Skeletal muscle tissue (tissue), 4 donors: ENCODE results near the gene PLEKHD1. TPM values are rescaled to one million over a fixed set of nuclear protein-coding genes. Genes with fewer than 3 reads are reported as not detected.

Source experiments
- H3K27ac ChIP-seq: one replicate; pipeline ENCODE4 v1.7.0; 2013; ENCODE audit warnings: mild to moderate bottlenecking, low read depth, low read length, inconsistent platforms
- H3K27me3 ChIP-seq, 3 donors: one replicate each; pipeline ENCODE4 v1.7.0; 2013; ENCODE audit warnings: low read length in 3 of 3; ENCODE audit not compliant: control insufficient read depth in 3 of 3, insufficient read depth in 3 of 3
- H3K36me3 ChIP-seq, 3 donors: one replicate each; pipeline ENCODE4 v1.7.0; 2013; ENCODE audit warnings: low read length in 3 of 3; ENCODE audit not compliant: control insufficient read depth in 3 of 3, insufficient read depth in 3 of 3
- H3K4me1 ChIP-seq, 3 donors: one replicate each; pipeline ENCODE4 v1.7.0; 2013; ENCODE audit warnings: low read length in 3 of 3, mild to moderate bottlenecking in 3 of 3; ENCODE audit not compliant: control insufficient read depth in 3 of 3, insufficient read depth in 3 of 3
- H3K4me3 ChIP-seq, 3 donors: one replicate each; pipeline ENCODE4 v1.7.0; 2013; ENCODE audit warnings: low read length in 3 of 3
- H3K9ac ChIP-seq, 3 donors: one replicate each; pipeline ENCODE4 v1.7.0; 2013; ENCODE audit warnings: low read length in 3 of 3, mild to moderate bottlenecking in 3 of 3, moderate library complexity in 2 of 3, low read depth in 1 of 3
- H3K9me3 ChIP-seq, 3 donors: one replicate each; pipeline ENCODE4 v1.7.0; 2013; ENCODE audit warnings: low read length in 3 of 3; ENCODE audit not compliant: control insufficient read depth in 3 of 3
- total RNA-seq: library from RNA; depleted of rRNA; stranded (reverse); fragments of >200 nt; gene quantifications from one replicate; pipeline ENCODE4 v1.2.3, GENCODE V29; 2014
- donor health status: Osteomylitis.

Gene PLEKHD1
- total RNA-seq, 1 donor from 2014 or later: under 0.01 TPM

GRCh38 chr14:69558774-69559173 lies 74.2 kb downstream of the PLEKHD1 start:
- Histone ChIP-seq H3K36me3 (no peaks in the 10 kb centered on the region), H3K9me3 (no peaks in the 10 kb centered on the region), H3K4me1 (no peaks in the 10 kb centered on the region), H3K27me3 (peaks cover 0 to 27% (median 14%) of the 10 kb centered on the region in 3 donors), H3K9ac (no peak overlapping the region), H3K27ac (no peak overlapping the region), H3K4me3 (no peak overlapping the region)

GRCh38 chr14:69559581-69560011 lies 75.1 kb downstream of the PLEKHD1 start:
- H3K4me3 ChIP-seq: no peak overlapping the region
- no peak overlapping the region for H3K27ac ChIP-seq
- H3K9ac ChIP-seq: no peak overlapping the region
- H3K36me3 ChIP-seq: no peaks in the 10 kb centered on the region
- no peaks in the 10 kb centered on the region for H3K9me3 ChIP-seq
- H3K27me3 ChIP-seq: peaks cover 5 to 31% (median 22%) of the 10 kb centered on the region in 3 donors
- no peaks in the 10 kb centered on the region for H3K4me1 ChIP-seq

GRCh38 chr14:69560826-69561225 lies 76.3 kb downstream of the PLEKHD1 start:
- H3K36me3 ChIP-seq: no peaks in the 10 kb centered on the region
- H3K27ac ChIP-seq: no peak overlapping the region
- no peaks in the 10 kb centered on the region for H3K9me3 ChIP-seq
- H3K27me3 ChIP-seq: peaks cover 18 to 38% (median 28%) of the 10 kb centered on the region in 3 donors
- H3K4me1 ChIP-seq: no peaks in the 10 kb centered on the region
- H3K9ac ChIP-seq: no peak overlapping the region
- H3K4me3 ChIP-seq: no peak overlapping the region

- Histone ChIP-seq H3K4me1 (no peaks in the 10 kb centered on the region), H3K9ac (no peak overlapping the region), H3K27me3 (peaks cover 24 to 47% (median 28%) of the 10 kb centered on the region in 3 donors)
Measured at GRCh38 chr14:69561893-69562292, 77.4 kb downstream of the PLEKHD1 start.

GRCh38 chr14:69567563-69567962 lies 83.0 kb downstream of the PLEKHD1 start:
- Histone ChIP-seq H3K36me3 (no peaks in the 10 kb centered on the region), H3K4me3 (no peak overlapping the region), H3K9me3 (no peaks in the 10 kb centered on the region), H3K9ac (no peak overlapping the region), H3K27me3 (peaks cover 48 to 79% (median 70%) of the 10 kb centered on the region in 3 donors), H3K27ac (no peak overlapping the region), H3K4me1 (peaks cover 11 to 15% (median 11%) of the 10 kb centered on the region in 3 donors)

More at GRCh38 chr14:69561893-69562292, 77.4 kb downstream of the PLEKHD1 start:
- Histone ChIP-seq H3K36me3 (no peaks in the 10 kb centered on the region), H3K9me3 (no peaks in the 10 kb centered on the region), H3K27ac (no peak overlapping the region), H3K4me3 (no peak overlapping the region)

GRCh38 chr14:69569859-69570258 lies 85.3 kb downstream of the PLEKHD1 start:
- H3K9me3 ChIP-seq: no peaks in the 10 kb centered on the region
- no peak overlapping the region for H3K4me3 ChIP-seq
- peaks cover 58 to 89% (median 78%) of the 10 kb centered on the region in 3 donors for H3K27me3 ChIP-seq
- no peaks in the 10 kb centered on the region for H3K36me3 ChIP-seq
- H3K4me1 ChIP-seq: peaks cover 30 to 34% (median 30%) of the 10 kb centered on the region in 3 donors
- no peak overlapping the region for H3K9ac ChIP-seq
- H3K27ac ChIP-seq: no peak overlapping the region

- Histone ChIP-seq H3K9me3 (no peaks in the 10 kb centered on the region), H3K27me3 (peaks cover 62 to 90% (median 77%) of the 10 kb centered on the region in 3 donors), H3K9ac (no peak overlapping the region), H3K4me1 (peaks cover 30 to 34% (median 30%) of the 10 kb centered on the region in 3 donors), H3K36me3 (no peaks in the 10 kb centered on the region), H3K27ac (no peak overlapping the region), H3K4me3 (no peak overlapping the region)
Measured at GRCh38 chr14:69570836-69571330, 86.4 kb downstream of the PLEKHD1 start.

GRCh38 chr14:69571449-69572029 lies 87.0 kb downstream of the PLEKHD1 start:
- no peak overlapping the region for H3K27ac ChIP-seq
- peak overlapping the region; percentile 38 to 70 (median 66) for H3K4me3 ChIP-seq
- H3K4me1 ChIP-seq: peaks cover 30 to 34% (median 30%) of the 10 kb centered on the region in 3 donors
- H3K27me3 ChIP-seq: peaks cover 68 to 90% (median 78%) of the 10 kb centered on the region in 3 donors
- H3K9ac ChIP-seq: peak overlapping the region in 1 of 3 donors; percentile 40
- no peaks in the 10 kb centered on the region for H3K9me3 ChIP-seq
- H3K36me3 ChIP-seq: no peaks in the 10 kb centered on the region

GRCh38 chr14:69572030-69572840 lies 87.7 kb downstream of the PLEKHD1 start:
- H3K9me3 ChIP-seq: no peaks in the 10 kb centered on the region
- H3K27ac ChIP-seq: no peak overlapping the region
- H3K36me3 ChIP-seq: no peaks in the 10 kb centered on the region
- peaks cover 75 to 90% (median 82%) of the 10 kb centered on the region in 3 donors for H3K27me3 ChIP-seq
- peak overlapping the region in 1 of 3 donors; percentile 40 for H3K9ac ChIP-seq
- peak overlapping the region; percentile 38 to 70 (median 66) for H3K4me3 ChIP-seq
- peaks cover 30 to 34% (median 30%) of the 10 kb centered on the region in 3 donors for H3K4me1 ChIP-seq

- H3K27me3 ChIP-seq: peaks cover 74 to 87% (median 79%) of the 10 kb centered on the region in 3 donors
- no peaks in the 10 kb centered on the region for H3K36me3 ChIP-seq
- H3K4me3 ChIP-seq: peak overlapping the region in 2 of 3 donors; percentile 66 to 70
- H3K9me3 ChIP-seq: no peaks in the 10 kb centered on the region
- H3K27ac ChIP-seq: no peak overlapping the region
- peaks cover 30 to 34% (median 30%) of the 10 kb centered on the region in 3 donors for H3K4me1 ChIP-seq
- H3K9ac ChIP-seq: no peak overlapping the region
Measured at GRCh38 chr14:69572841-69573135, 88.3 kb downstream of the PLEKHD1 start.
